SJCRH30 (cell line): ENCODE measurements around the gene WWOX. TPM values are rescaled to one million over a fixed set of nuclear protein-coding genes. Genes with fewer than 3 reads are reported as not detected.

ENCODE experiments used
- DNase-seq, 2 experiments: peaks; one replicate each; pipeline ENCODE4 v3.0.0-alpha.2; 2015 to 2020
- H3K27ac ChIP-seq: fragments of 250-450 bp; sonication (Bioruptor Pico); 2 replicates; pipeline ENCODE4 v1.5.1; 2020; ENCODE audit warnings: mild to moderate bottlenecking, moderate library complexity
- H3K27me3 ChIP-seq: fragments of 250-450 bp; sonication (Bioruptor Pico); 2 replicates; pipeline ENCODE4 v1.5.1; 2020; ENCODE audit warnings: mild to moderate bottlenecking, moderate library complexity
- H3K36me3 ChIP-seq: fragments of 250-450 bp; sonication (Bioruptor Pico); 2 replicates; pipeline ENCODE4 v1.5.1; 2020; ENCODE audit warnings: mild to moderate bottlenecking, moderate library complexity
- H3K4me1 ChIP-seq: fragments of 250-450 bp; sonication (Bioruptor Pico); 2 replicates; pipeline ENCODE4 v1.5.1; 2020; ENCODE audit warnings: mild to moderate bottlenecking, moderate library complexity
- H3K4me3 ChIP-seq: fragments of 250-450 bp; sonication (Bioruptor Pico); 2 replicates; pipeline ENCODE4 v1.5.1; 2020; ENCODE audit warnings: mild to moderate bottlenecking, moderate library complexity
- H3K9me3 ChIP-seq: fragments of 250-450 bp; sonication (Bioruptor Pico); replicated peaks from 2 replicates; pipeline ENCODE4 v1.5.1; 2020; ENCODE audit warnings: mild to moderate bottlenecking, moderate library complexity
- total RNA-seq: library from RNA; depleted of rRNA; stranded (reverse); fragments of >200 nt; shearing (Covaris generic); gene quantifications from 2 replicates; pipeline ENCODE4 v1.2.3, GENCODE V29; 2014

The WWOX gene
- total RNA-seq, 1 experiment from 2014 or later, result 16.4 TPM

GRCh38 chr16:79155904-79156303 lies 1056.5 kb downstream of the WWOX start:
- H3K27me3 ChIP-seq, result no peaks in the 10 kb centered on the region

GRCh38 chr16:79156761-79157160 lies 1057.3 kb downstream of the WWOX start:
- H3K36me3 ChIP-seq, result no peaks in the 10 kb centered on the region

More at GRCh38 chr16:79155904-79156303, 1056.5 kb downstream of the WWOX start:
- Histone ChIP-seq H3K9me3 (no peaks in the 10 kb centered on the region), H3K4me3 (no peak overlapping the region), H3K27ac (no peak overlapping the region), H3K4me1 (no peaks in the 10 kb centered on the region), H3K36me3 (no peaks in the 10 kb centered on the region)
- no peak for DNase-seq

GRCh38 chr16:79158337-79158736 lies 1058.9 kb downstream of the WWOX start:
- H3K4me1 ChIP-seq, result no peaks in the 10 kb centered on the region
- H3K9me3 ChIP-seq, result no peaks in the 10 kb centered on the region
- no peak for DNase-seq
- no peaks in the 10 kb centered on the region for H3K27me3 ChIP-seq
- H3K27ac ChIP-seq, result no peak overlapping the region
- H3K36me3 ChIP-seq, result no peaks in the 10 kb centered on the region
- no peak overlapping the region for H3K4me3 ChIP-seq

More at GRCh38 chr16:79156761-79157160, 1057.3 kb downstream of the WWOX start:
- no peaks in the 10 kb centered on the region for H3K4me1 ChIP-seq
- DNase-seq, result no peak
- no peak overlapping the region for H3K27ac ChIP-seq
- no peaks in the 10 kb centered on the region for H3K9me3 ChIP-seq
- no peaks in the 10 kb centered on the region for H3K27me3 ChIP-seq
- no peak overlapping the region for H3K4me3 ChIP-seq

DNA sequence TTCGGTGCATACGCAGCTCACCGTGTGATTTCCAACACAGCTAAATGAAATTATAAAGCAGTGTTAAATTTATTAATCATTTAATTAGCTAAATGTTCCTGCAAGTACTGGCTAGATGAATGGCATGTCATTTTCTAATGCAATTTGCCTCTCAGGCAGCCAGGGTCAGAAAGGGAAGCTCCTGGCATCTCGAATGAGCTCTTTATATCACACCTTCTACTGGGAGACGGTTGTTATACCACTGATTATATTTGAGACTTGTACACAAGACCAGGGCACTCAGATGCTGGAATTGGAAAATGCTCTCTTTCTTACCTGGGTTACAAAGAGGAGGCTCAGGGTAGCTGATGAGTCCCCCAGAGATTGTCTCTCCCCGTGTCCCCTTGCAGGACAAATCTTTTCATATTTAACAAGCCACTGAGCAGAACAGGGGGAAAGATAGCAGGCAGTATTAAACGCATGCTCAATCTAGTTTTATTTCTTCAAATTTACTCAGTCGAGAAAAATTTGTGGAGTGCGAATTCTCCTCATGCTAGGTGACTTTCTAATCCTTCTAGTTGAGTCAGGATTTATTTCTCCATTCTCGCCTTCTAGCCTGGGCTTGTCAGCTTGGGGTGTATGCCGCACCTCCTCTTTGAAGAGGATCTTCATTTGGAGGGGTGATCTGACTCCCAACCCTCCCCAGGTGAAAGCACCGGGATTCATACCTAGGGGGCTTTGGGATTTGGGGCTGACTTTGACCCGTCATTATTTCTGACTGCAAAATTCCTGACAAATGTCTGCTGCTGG lies 1060.0 kb downstream of the WWOX start:
- Histone ChIP-seq H3K9me3 (no peaks in the 10 kb centered on the region), H3K27me3 (no peaks in the 10 kb centered on the region), H3K4me3 (no peak overlapping the region), H3K4me1 (no peaks in the 10 kb centered on the region), H3K36me3 (no peaks in the 10 kb centered on the region), H3K27ac (no peak overlapping the region)
- DNase-seq, result no peak

GRCh38 chr16:79162977-79163376 lies 1063.5 kb downstream of the WWOX start:
- Histone ChIP-seq H3K4me3 (no peak overlapping the region), H3K4me1 (no peaks in the 10 kb centered on the region), H3K36me3 (no peaks in the 10 kb centered on the region), H3K9me3 (0 out of 2 replicates have a peak, but pooled peaks cover 4% of the 10 kb centered on the region), H3K27me3 (no peaks in the 10 kb centered on the region), H3K27ac (no peak overlapping the region)
- DNase-seq, result no peak

- no peaks in the 10 kb centered on the region for H3K36me3 ChIP-seq
- no peak for DNase-seq
These were observed 1064.4 kb downstream of the WWOX start for GRCh38 chr16:79163691-79164387.

GRCh38 chr16:79164388-79164995 lies 1065.0 kb downstream of the WWOX start:
- DNase-seq, result no peak
- no peak overlapping the region for H3K27ac ChIP-seq
- H3K9me3 ChIP-seq, result 0 out of 2 replicates have a peak, but pooled peaks cover 4% of the 10 kb centered on the region
- H3K36me3 ChIP-seq, result no peaks in the 10 kb centered on the region
- no peaks in the 10 kb centered on the region for H3K4me1 ChIP-seq
- no peak overlapping the region for H3K4me3 ChIP-seq
- H3K27me3 ChIP-seq, result no peaks in the 10 kb centered on the region

More at GRCh38 chr16:79163691-79164387, 1064.4 kb downstream of the WWOX start:
- Histone ChIP-seq H3K4me1 (no peaks in the 10 kb centered on the region), H3K9me3 (0 out of 2 replicates have a peak, but pooled peaks cover 4% of the 10 kb centered on the region), H3K27me3 (no peaks in the 10 kb centered on the region), H3K27ac (no peak overlapping the region), H3K4me3 (no peak overlapping the region)

DNA sequence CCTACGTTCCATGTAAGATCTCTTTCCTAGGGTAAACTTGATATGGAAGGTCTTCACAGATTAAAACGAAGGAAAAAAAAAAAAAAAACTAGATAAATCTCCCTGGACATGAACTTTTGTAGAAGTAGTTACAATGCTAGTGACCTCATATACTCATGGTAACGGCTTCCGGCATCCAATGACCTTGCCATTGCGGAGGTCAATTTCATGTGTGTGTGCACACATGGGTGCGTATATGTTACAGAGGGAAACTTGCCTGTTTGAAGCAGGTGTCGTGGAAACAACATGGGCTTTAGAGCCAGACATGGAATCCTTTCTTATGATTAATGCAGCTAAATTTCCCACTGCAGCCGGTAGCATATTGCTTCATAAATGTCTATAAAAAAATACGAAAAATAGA lies 1065.6 kb downstream of the WWOX start:
- Histone ChIP-seq H3K27ac (no peak overlapping the region), H3K9me3 (0 out of 2 replicates have a peak, but pooled peaks cover 4% of the 10 kb centered on the region), H3K4me1 (no peaks in the 10 kb centered on the region), H3K4me3 (no peak overlapping the region), H3K27me3 (no peaks in the 10 kb centered on the region), H3K36me3 (no peaks in the 10 kb centered on the region)
- no peak for DNase-seq

DNA sequence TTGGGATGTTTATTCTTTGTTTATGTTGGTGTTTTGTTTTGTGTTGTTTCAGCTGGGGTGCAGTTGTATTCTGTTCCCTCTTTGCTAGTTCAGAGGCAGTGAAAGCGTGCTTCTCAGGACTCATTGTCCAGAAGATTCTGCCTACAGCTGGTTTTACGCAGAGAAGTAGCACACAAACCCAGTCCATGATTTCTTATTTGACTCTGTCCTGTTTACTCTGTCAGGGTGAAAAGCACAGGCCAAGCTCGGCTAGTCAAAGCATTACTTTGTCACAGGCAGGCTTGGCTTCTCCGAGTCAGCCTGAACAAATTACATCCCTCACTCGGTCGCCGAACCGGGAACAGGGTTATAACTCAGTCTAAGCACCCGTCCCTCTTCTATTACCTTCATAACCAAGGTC lies 1066.1 kb downstream of the WWOX start:
- no peak for DNase-seq
- Histone ChIP-seq H3K27ac (no peak overlapping the region), H3K4me3 (no peak overlapping the region), H3K36me3 (no peaks in the 10 kb centered on the region), H3K9me3 (0 out of 2 replicates have a peak, but pooled peaks cover 4% of the 10 kb centered on the region), H3K4me1 (no peaks in the 10 kb centered on the region), H3K27me3 (no peaks in the 10 kb centered on the region)

GRCh38 chr16:79167893-79168292 lies 1068.4 kb downstream of the WWOX start:
- DNase-seq, result no peak
- Histone ChIP-seq H3K36me3 (no peaks in the 10 kb centered on the region), H3K27me3 (no peaks in the 10 kb centered on the region), H3K9me3 (0 out of 2 replicates have a peak, but pooled peaks cover 4% of the 10 kb centered on the region), H3K4me1 (no peaks in the 10 kb centered on the region), H3K4me3 (no peak overlapping the region), H3K27ac (no peak overlapping the region)

DNA sequence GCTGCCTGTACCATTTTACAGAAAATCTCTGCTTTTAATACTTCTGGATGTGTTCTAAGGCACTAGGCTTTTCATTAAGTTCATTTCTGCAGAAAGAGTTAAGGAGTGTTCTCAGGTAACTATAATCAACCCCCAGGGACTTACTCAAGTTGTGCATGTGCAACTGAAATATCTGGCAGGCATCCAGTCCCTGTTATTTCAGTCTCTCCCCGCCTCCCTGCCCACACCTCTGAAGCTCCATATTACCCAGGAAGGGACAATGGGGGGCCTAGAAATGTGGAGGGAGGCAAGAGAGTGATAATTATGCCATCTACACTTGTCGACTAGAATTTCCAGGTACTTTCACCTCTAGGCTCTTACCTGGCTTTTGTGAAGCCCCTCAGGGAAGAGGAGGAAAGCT lies 1068.9 kb downstream of the WWOX start:
- no peak overlapping the region for H3K4me3 ChIP-seq
- no peak for DNase-seq
- H3K27ac ChIP-seq, result no peak overlapping the region
- H3K9me3 ChIP-seq, result 0 out of 2 replicates have a peak, but pooled peaks cover 4% of the 10 kb centered on the region
- no peaks in the 10 kb centered on the region for H3K4me1 ChIP-seq
- no peaks in the 10 kb centered on the region for H3K36me3 ChIP-seq
- no peaks in the 10 kb centered on the region for H3K27me3 ChIP-seq

GRCh38 chr16:79169239-79169638 lies 1069.8 kb downstream of the WWOX start:
- no peaks in the 10 kb centered on the region for H3K27me3 ChIP-seq
- 0 out of 2 replicates have a peak, but pooled peaks cover 4% of the 10 kb centered on the region for H3K9me3 ChIP-seq
- H3K4me1 ChIP-seq, result no peaks in the 10 kb centered on the region
- H3K36me3 ChIP-seq, result no peaks in the 10 kb centered on the region
- H3K4me3 ChIP-seq, result no peak overlapping the region
- no peak overlapping the region for H3K27ac ChIP-seq
- peak in 1 of 2 experiments; percentile 10 for DNase-seq

DNA sequence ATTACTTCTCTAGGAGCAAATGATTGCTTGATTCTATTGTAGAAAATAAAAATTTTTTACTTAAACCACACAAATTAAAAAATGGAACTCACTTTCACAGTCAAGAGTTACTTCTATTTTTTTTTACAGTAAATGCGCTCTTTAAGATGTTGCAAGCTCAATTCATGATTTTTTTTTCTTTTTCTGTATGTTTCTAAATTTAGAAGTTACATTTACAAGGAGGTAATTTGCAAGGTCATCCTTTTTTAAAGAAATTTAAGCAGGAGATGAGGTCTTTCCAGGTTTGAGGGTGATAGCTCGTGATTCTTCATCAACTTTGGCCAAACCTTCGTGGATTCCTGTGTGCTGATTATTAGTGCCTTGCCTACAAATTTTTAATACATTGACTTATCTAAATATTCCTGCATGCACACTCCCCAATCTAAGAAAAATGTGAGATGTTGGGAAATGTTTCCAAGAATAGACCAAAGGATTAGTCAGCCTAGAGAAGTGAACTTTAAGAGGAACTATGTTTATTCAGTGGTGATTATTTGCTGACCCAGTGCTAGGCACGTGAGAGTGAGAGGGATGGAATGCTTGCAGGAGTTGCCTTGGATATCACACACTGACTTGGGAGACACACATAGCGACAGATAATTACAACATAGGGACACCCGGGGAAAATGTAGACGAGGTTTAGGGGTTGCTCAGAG lies 1071.2 kb downstream of the WWOX start:
- H3K4me3 ChIP-seq, result no peak overlapping the region
- H3K27ac ChIP-seq, result no peak overlapping the region
- H3K27me3 ChIP-seq, result no peaks in the 10 kb centered on the region
- no peak for DNase-seq
- no peaks in the 10 kb centered on the region for H3K4me1 ChIP-seq
- H3K36me3 ChIP-seq, result no peaks in the 10 kb centered on the region
- 0 out of 2 replicates have a peak, but pooled peaks cover 4% of the 10 kb centered on the region for H3K9me3 ChIP-seq

DNA sequence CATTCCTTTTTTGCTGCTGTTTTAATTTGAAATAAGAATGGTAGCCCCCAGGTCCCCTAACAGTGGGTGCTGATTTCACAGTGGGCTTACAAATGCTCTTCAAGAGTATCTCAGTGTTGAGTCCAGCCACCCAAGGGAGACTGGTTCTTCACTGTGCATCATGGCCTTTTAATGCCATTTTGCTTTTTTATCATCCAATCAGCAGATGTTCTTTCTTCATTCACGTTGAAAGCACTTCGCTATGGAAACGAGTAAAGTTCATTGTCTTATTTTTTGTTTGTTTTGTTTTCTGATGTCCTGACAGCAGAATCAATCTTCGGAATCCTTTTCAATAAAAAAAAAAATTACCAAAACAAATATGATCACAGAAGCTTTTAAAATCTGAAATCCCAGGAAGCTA lies 1072.0 kb downstream of the WWOX start:
- Histone ChIP-seq H3K4me1 (no peaks in the 10 kb centered on the region), H3K27me3 (no peaks in the 10 kb centered on the region), H3K9me3 (0 out of 2 replicates have a peak, but pooled peaks cover 4% of the 10 kb centered on the region), H3K27ac (no peak overlapping the region), H3K36me3 (no peaks in the 10 kb centered on the region), H3K4me3 (no peak overlapping the region)
- no peak for DNase-seq
